NOMO-1 (cell line): ENCODE measurements around the gene PLCB3.

Source experiments
- DNase-seq, 2 experiments: peaks; one replicate each; lab custom pipeline; 2025; ENCODE audit not compliant: unreplicated experiment in 2 of 2; lab: John Stamatoyannopoulos, UW

Gene PLCB3

DNA sequence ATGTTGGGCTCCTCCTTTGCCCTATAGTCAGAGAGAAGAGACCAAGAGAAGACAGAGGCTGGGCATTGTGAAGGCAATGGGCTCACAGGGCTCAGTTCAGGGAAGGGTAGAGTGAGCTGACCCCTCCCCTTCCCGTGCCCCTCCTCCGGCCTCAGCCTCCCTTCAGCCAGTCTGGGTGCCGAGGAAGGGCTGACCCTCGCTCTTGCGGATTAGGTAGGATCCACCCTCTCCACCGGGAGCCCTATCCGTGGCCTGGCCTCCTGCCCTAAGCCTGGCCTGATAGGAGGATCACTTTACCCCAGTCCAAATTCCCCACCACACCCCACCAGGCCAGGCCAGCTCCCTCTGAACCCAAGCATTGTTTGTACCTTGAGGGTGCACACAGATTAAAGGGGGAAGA is 2.8 kb upstream of the PLCB3 start:
- no peak for DNase-seq

GRCh38 chr11:64249038-64249437 is 2.3 kb upstream of the PLCB3 start:
- DNase-seq, result no peak

GRCh38 chr11:64249563-64250414 is 1.5 kb upstream of the PLCB3 start:
- no peak for DNase-seq

DNA sequence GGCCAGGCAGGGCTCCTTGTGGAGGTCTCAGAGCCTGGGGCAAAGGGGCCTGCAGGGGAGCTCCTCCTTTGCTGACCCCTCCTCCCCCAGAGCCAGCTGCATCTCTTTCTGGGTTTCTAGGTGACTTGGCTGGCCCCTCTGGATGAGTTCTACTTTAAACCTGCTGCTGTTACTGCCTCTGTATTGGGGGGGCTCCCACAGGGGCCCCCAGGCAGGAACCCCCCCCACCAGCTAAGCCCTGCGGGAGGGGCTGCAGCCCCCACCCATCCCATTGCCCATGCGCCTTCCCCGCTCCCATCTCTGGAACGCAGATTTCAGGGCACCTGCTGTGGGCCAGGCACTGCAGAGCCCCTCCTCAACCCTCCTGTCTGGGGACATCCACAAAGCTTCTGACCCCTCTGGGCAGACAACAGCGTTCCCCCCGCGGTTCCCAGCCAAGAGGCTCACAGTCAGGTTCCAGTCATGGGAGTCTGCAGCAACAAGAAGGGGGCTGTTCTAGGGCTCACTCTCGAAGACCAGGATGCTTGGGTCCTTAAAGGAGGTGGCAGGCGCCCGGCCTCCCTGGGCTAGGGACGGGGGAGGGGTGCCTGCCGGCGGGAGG is 815 bp upstream of the PLCB3 start:
- no peak for DNase-seq

- DNase-seq, result no peak
These were observed 348 bp downstream of the PLCB3 start for GRCh38 chr11:64251753-64252002.

DNA sequence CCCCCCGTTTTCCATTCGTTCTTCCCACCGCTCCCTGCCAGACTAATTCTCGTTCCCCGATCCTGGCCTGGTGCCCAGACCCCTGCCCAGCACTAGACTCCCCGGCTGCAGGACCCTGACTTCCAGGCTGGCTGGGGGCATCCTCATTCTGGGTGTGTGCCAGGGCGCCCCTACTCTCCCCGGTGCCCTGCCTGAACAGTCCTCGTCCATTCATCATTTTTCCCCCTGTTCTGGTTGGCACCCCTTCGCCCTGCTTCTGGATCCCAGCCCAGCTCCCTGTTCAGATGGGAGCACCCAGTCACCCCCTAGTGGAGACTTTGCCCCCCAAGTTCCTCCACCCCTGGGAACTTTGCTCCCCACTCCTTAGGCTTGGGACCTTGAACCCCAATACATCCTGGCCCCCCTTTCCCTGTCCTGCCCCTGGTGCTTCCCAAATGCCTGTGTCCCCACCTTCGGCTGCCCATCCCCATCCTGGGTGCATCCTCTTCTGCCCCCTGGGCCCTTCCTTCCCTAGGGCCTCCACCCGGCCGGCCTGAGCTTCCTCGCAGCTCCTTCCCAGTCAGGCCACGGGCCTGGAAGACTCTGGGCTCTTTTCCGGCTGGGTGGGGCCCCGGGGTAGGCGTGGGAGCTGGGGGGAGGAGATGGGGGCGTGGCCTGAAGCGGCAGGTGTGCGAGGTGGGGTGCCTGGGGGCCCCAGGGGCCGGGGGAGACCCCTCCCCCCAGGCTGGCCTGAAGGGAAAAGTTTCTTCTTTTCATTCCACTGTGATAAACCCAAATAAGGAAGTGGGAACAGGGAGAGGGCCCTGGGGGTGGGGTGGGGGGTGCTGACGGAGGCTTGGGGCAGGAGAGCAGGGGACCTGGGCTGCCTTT is 908 bp downstream of the PLCB3 start:
- no peak for DNase-seq

DNA sequence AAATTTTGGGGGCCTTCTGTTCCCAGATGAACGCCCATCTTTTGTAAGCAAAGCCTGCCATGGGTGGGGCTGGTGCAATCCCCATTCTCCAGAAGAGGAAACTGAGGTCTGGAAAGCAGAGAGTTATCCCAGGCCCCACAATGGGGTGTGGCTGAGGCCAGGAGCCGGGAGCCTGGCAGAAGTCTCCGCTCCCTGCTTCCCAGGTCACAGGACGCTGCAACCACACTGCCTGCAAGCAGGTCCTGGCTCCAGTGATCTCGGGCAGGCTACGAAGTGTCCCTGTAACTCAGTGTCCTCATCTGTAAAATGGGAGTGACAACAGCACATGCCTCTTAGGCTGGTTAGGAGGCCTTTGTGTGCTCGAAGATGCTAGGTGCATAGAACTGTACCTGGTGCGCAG is 1.7 kb downstream of the PLCB3 start:
- no peak for DNase-seq

DNA sequence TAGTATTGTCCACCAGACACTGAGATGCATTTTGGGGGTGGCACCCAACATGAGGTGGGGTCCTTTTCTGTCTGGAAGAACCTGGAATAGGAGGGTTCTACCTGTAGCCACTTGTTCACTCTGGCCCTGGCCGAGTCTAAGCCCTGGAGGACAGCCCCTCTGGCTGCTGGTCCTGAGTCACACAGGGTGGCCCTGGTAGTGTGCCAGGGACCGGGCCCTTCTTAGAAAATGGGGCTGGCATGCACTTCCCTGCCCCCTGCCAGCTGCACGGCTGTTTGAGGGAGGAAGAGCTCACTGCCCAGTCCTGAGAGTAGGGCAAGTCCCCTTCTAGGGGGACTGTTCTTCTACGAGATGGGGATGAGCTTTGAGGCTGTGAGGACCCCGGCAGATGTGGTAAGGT is 2.2 kb downstream of the PLCB3 start:
- DNase-seq, result no peak

DNA sequence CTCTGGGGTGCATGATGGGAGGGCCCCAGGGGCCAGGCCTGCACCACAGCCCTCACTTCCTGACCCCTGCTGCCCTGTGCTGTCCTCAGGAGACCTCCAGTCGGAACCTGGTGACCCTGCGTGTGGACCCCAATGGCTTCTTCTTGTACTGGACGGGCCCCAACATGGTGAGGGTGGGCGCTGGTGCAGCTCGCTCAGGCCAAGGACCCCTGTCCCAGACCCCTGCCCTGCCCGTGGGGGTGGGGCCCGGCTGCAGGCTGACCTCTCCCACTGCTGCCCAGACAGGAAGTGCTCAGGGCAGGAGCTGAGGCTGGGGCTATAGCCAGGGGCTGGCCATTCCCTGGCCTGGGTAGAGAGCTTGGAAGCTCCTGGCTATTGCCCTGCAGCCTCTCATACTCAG is 3.0 kb downstream of the PLCB3 start:
- DNase-seq, result no peak

DNA sequence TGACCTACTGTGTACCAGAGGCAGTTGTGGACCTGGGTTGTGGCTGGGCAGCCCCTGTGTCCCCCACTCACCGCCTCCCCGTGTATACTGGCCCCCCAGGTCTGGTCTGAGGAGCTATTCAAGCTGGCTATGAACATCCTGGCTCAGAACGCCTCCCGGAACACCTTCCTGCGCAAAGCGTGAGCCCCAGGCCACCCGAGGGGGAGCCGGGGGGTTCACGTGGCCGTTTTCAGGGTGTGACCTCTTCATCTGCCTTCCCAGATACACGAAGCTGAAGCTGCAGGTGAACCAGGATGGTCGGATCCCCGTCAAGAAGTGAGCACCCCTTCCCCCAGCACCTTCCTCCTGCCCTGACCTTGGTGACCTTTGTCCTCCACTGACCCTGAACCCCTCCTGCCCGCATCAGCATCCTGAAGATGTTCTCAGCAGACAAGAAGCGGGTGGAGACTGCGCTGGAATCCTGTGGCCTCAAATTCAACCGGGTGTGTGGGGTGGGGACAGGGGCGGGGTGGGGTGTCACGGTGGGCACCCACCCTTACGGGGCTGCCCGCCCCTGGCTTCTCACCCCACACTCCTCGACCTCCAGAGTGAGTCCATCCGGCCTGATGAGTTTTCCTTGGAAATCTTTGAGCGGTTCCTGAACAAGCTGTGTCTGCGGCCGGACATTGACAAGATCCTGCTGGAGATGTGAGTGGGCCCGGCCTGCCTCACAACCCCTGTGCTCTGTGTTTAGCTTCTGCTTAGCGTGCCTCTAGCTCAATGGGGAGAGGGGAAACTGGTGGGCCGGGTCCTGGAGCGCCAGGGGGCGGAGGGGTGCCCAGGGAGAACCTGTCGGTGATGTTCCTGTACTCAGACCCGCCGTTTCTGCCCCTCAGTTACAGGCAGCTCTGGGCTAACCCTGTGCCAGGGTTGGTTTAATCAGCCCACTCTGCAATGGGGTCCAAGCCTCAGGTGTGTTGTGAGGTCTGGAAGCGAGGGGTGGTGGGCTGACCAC is 4.1 kb downstream of the PLCB3 start:
- no peak for DNase-seq

DNA sequence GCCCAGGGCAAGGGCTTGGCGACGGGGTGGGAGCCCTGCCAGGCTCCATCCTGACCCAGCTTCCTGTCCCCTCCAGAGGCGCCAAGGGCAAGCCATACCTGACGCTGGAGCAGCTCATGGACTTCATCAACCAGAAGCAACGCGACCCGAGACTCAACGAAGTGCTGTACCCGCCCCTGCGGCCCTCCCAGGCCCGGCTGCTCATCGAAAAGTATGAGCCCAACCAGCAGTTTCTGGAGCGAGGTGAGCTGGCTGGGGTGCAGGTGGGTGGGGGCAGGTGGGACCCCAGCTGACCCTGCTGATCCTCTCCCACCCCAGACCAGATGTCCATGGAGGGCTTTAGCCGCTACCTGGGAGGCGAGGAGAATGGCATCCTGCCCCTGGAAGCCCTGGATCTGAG is 5.0 kb downstream of the PLCB3 start:
- DNase-seq, result no peak

DNA sequence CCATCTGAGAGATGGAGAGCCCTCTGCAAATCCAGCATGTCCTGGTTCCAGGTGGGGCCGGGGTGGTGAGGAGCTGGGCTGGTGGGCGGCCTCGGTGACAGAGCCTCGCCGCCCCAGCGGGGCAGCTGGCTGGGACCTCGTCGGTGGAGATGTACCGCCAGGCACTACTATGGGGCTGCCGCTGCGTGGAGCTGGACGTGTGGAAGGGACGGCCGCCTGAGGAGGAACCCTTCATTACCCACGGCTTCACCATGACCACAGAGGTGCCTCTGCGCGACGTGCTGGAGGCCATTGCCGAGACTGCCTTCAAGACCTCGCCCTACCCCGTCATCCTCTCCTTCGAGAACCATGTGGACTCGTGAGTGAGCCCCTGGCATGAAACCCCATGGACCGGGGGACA is 7.0 kb downstream of the PLCB3 start:
- DNase-seq, result no peak

- DNase-seq, result no peak
These were observed 7.7 kb downstream of the PLCB3 start for GRCh38 chr11:64258946-64259532.

GRCh38 chr11:64259533-64260067 is 8.3 kb downstream of the PLCB3 start:
- DNase-seq, result no peak

- no peak for DNase-seq
These were observed 8.9 kb downstream of the PLCB3 start for GRCh38 chr11:64260147-64260708.

- DNase-seq, result no peak
These were observed 10.3 kb downstream of the PLCB3 start for GRCh38 chr11:64261556-64262080.

DNA sequence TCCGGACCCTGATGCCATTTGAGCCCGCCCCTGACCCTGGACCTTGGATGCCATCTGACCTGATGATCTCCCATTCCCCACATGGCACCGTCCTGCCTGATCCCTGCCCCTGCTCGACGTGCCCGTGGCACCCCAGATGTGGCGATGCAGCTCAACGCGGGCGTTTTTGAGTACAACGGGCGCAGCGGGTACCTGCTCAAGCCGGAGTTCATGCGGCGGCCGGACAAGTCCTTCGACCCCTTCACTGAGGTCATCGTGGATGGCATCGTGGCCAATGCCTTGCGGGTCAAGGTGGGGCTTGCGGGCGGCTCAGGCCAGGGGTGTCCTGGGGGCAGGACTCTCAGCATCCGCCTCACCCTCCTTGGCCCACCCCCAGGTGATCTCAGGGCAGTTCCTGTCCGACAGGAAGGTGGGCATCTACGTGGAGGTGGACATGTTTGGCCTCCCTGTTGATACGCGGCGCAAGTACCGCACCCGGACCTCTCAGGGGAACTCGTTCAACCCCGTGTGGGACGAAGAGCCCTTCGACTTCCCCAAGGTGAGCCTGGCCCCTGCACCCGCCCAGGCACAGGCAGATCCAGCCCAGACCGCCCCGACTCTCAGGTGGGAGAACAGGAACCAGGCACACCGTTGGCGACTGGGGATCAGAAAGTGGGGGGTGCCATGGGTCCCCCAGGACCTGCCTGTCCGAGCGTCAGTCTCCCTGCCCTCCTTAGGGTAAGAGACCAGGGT is 11.1 kb downstream of the PLCB3 start:
- no peak for DNase-seq

DNA sequence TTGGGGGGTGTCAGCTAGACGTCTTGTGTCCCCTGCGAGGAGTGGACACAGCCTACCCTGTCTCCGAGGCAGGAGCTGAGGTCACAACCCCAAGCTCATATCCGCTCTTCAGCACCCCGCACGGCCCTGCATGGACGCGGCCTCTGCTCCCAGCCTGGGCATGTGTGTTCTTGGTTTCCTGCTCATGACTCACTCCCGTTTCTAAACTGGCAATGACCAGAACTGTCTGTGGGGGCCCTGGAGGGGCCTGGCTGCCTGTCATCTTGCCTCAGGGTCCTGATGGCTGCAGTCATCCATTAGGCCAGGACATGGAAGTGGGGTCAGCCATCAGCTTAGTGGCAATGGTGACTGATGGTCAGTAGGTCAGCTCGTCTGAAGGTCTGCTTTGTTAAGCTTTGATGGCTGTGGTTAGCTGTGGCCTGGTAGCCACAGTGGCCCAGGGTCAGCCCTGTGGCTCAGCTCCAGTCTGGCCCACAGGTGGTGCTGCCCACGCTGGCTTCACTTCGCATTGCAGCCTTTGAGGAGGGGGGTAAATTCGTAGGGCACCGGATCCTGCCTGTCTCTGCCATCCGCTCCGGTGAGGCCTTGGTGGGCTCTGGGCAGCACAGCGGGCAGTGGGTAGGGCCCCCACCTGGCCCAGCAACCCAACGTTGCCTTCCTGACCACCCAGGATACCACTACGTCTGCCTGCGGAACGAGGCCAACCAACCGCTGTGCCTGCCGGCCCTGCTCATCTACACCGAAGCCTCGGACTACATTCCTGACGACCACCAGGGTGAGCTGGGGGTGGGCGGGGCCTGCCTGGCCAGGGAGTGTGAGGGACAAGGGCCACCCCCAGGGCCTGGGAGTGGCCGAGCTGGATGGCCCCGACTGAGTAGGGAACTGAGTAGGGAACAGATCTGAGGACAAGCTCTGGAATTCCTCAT is 12.0 kb downstream of the PLCB3 start:
- no peak for DNase-seq
